RPMI8226 (cell line): ENCODE measurements around the gene SOX15.
"Not testable (repeated sequence)": the region's sequence is repeated elsewhere in the genome, so short reads cannot be mapped to it uniquely, and the experiment has no call there.

Experiments
- DNase-seq: peaks from one replicate; pipeline ENCODE4 v3.0.0-alpha.2; 2015

The SOX15 gene

DNA sequence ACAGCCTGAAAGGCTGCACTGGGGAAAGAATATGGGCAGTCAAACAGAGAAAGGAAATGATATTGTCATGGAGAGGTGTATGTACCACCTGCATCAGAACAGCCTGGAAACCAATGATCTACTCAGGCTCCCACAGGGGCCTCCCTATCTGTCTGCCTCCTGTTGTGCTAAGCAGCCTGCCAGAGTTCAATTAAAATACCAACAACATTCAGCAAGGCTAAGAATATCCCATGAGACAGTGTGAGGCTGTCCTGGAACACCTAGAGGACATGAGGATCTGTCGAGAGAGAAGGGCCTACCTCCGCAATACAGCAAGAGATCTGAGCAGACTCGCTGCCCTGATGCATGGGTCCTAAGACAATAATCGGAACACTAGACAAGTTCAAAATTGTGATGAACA, 16.4 kb upstream of the SOX15 start:
- DNase-seq: no peak

DNA sequence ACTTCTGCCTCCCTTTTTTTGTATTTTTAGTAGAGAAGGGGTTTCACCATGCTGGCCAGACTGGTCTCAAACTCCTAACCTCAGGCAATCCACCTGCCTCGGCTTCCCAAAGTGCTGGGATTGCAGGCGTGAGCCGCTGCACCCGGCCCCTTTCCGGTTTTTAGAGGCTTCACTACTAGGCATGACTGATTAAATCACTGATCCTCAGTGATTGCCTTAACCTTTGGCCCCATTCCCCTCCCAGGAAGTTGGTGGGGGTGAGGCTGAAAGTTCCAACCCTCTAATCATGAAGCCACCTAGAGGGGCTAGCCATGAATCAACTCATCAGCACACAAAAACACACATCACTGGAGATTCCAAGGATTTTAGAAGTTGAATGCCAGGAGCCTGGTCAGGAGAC, 7.7 kb upstream of the SOX15 start:
- DNase-seq: not testable (repeated sequence)

DNA sequence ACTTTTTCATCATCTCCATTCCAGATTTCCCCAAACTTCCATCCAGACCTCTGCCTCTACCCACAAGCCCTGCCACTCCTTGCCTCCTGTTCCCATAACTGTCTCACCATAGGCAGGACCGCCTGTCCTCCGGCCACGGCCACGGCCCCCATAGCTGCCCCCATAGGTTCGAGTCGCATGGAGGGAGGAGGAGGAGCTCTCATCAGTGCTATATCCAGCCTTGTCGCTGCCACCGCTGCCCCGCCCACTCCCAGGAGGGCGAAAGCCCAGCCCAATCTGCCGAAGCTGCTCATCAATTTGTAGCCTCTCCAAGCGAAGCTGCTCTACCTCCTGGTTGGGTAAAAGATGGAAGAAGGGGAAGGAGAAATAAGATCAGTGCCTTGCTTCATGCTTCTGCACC, 3.4 kb upstream of the SOX15 start:
- no peak for DNase-seq

GRCh38 chr17:7592422-7593021, 2.6 kb upstream of the SOX15 start:
- no peak for DNase-seq

- no peak for DNase-seq
Observed at GRCh38 chr17:7591596-7591995, 1.7 kb upstream of the SOX15 start.

DNA sequence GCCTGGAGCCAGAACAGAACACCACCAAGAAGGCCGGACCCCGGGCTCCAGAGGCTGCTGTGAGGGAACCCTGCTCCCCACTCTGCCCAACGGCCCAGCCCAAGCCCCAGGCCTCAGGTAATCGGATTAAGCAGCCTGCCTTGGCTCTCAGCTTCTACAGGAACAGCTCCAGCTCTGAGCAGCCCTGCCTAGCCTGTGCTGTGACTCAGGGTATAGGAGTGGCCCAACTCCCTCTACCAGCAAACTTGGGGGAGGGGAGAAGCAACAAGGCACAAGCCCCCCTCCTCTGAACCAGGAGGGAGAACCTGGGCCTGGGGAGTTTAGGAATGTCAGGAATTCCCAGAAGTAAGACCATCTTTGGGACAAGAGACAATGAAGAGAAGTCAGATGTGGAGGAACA, 849 bp upstream of the SOX15 start:
- DNase-seq: no peak

GRCh38 chr17:7589204-7589868, 558 bp downstream of the SOX15 start:
- no peak for DNase-seq

- DNase-seq: no peak
Observed at GRCh38 chr17:7588553-7589203, 1.2 kb downstream of the SOX15 start.

- DNase-seq: no peak
Observed at GRCh38 chr17:7587420-7588151, 2.3 kb downstream of the SOX15 start.

- DNase-seq: no peak
Observed at GRCh38 chr17:7586673-7587419, 3.0 kb downstream of the SOX15 start.

GRCh38 chr17:7583253-7584109, 6.4 kb downstream of the SOX15 start, which contains the start of gene MPDU1:
TSS of gene MPDU1 (plus strand) at chr17:7583852. CDS start at chr17:7583863, 11 bp downstream.
- DNase-seq: peak; percentile 94

GRCh38 chr17:7582396-7583252, 7.3 kb downstream of the SOX15 start:
- no peak for DNase-seq

- DNase-seq: no peak
Observed at GRCh38 chr17:7580604-7581575, 9.0 kb downstream of the SOX15 start.

DNA sequence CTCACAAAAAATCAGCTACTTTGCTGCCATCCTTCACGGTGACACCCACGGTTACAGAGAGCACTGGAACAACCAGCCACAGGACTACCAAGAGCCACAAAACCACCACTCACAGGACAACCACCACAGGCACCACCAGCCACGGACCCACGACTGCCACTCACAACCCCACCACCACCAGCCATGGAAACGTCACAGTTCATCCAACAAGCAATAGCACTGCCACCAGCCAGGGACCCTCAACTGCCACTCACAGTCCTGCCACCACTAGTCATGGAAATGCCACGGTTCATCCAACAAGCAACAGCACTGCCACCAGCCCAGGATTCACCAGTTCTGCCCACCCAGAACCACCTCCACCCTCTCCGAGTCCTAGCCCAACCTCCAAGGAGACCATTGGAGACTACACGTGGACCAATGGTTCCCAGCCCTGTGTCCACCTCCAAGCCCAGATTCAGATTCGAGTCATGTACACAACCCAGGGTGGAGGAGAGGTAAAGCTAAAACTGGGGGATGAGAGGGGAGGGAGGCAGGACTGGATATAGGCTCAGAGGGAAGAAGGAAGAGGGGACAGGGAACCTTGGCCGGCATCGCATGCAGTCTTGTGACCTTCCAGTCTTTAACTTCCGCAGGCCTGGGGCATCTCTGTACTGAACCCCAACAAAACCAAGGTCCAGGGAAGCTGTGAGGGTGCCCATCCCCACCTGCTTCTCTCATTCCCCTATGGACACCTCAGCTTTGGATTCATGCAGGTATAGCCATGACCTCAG, 9.9 kb downstream of the SOX15 start:
- no peak for DNase-seq

GRCh38 chr17:7579001-7579833, 10.7 kb downstream of the SOX15 start, which contains the start of gene CD68:
TSS of gene CD68 (plus strand) at chr17:7579638. CDS start at chr17:7579678, 40 bp downstream.
- DNase-seq: peak; percentile 86

GRCh38 chr17:7577327-7578199, 12.3 kb downstream of the SOX15 start:
- no peak for DNase-seq
